C4-2B (cell line): ENCODE results near the gene EDAR.

Experiments
- H3K27ac ChIP-seq: fragments of 450-650 bp; 2 replicates; pipeline ENCODE4 v1.5.1; 2017
- ZFX ChIP-seq: fragments of 450-650 bp; IDR thresholded peaks from 2 replicates; pipeline ENCODE4 v1.6.1; 2017
- TF ChIP-seq, protein P1 (sequence below): fragments of 450-650 bp; conservative IDR thresholded peaks from 2 replicates; pipeline ENCODE4 v1.5.1; 2017; ENCODE audit warnings: mild to moderate bottlenecking

The EDAR gene

DNA sequence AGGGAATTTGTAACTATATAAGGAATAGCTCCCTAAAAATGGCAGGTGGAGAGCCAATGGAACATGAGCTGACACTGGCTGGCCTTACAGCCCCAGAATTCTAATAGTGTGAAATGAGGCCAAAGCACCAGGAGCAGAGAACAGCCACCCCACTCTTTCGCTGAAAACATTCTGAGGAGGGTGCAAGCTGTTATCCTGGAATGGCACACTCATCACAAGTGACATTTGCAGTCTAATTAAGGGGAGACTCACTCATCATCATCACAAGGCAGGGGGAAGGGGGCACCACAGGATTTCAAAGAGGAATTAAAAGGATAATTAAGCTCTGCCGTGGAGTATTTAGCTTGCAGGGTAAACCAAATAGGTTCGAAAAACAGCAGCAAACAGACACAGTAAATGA, 94.3 kb downstream of the EDAR start:
- H3K27ac ChIP-seq = no peak overlapping the region
- no peak for TF ChIP-seq ZFX
- TF ChIP-seq, protein P1, sequence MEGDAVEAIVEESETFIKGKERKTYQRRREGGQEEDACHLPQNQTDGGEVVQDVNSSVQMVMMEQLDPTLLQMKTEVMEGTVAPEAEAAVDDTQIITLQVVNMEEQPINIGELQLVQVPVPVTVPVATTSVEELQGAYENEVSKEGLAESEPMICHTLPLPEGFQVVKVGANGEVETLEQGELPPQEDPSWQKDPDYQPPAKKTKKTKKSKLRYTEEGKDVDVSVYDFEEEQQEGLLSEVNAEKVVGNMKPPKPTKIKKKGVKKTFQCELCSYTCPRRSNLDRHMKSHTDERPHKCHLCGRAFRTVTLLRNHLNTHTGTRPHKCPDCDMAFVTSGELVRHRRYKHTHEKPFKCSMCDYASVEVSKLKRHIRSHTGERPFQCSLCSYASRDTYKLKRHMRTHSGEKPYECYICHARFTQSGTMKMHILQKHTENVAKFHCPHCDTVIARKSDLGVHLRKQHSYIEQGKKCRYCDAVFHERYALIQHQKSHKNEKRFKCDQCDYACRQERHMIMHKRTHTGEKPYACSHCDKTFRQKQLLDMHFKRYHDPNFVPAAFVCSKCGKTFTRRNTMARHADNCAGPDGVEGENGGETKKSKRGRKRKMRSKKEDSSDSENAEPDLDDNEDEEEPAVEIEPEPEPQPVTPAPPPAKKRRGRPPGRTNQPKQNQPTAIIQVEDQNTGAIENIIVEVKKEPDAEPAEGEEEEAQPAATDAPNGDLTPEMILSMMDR = no peak

DNA sequence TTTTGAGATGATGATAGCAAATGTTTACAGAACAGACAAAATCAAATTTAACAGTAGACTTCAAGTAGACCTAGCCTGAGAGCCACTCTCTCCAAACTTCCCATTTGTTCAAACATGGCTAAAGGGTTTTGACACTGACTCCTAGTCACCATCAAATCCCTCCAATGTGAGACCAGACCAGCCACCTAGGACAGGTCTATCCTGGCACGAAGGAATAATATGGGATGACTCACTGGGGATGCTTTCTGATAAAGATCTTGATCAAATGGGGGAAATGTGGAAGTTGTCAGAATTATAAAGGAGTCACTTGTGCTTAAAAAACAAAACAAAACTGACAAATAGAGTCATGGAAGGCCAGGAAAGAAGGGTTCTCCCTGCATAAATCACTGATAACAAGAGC, 95.7 kb downstream of the EDAR start:
- no peak overlapping the region for H3K27ac ChIP-seq
- TF ChIP-seq, protein P1 = no peak
- TF ChIP-seq ZFX = no peak

DNA sequence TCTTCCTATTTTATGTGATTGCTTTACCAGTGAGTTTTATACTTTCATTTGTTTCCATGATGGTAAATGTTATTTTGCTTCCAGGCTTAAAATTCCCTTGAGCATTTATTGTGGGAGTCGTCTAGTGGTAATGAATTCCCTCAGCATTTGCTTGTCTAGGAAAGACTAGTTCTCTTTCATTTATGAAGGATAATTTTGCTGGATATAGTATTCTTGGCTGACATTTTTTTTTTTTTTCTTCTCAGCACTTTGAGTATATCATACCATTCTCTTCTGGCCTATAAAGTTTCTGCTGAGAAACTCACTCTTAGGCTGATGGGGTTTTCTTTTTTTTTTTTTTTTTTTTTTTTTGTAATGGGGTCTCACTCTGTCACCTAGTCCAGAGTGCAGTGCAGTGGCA, 99.1 kb downstream of the EDAR start:
- no peak overlapping the region for H3K27ac ChIP-seq
- TF ChIP-seq, protein P1 = no peak
- no peak for TF ChIP-seq ZFX

DNA sequence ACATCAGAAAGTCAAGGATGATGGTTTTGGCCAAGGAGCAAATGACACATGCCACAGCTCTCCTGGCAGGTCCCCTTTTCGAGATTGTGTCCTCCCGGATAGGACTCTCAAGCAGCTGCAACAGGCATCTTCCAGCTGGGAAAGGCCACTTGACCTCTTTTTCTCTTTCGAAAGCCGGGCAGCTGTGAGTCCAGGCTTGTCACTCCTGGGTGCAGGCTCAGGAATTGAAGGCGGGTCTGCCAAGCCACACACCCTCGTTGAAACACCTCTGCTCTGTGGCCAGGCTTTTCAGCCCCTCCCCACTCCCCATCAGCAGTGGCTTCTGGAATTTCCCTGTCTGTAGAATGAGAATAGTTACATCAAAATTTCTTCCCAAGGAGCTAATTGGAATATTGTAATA, 104.4 kb downstream of the EDAR start:
- TF ChIP-seq, protein P1 = no peak
- no peak for TF ChIP-seq ZFX
- H3K27ac ChIP-seq = no peak overlapping the region

DNA sequence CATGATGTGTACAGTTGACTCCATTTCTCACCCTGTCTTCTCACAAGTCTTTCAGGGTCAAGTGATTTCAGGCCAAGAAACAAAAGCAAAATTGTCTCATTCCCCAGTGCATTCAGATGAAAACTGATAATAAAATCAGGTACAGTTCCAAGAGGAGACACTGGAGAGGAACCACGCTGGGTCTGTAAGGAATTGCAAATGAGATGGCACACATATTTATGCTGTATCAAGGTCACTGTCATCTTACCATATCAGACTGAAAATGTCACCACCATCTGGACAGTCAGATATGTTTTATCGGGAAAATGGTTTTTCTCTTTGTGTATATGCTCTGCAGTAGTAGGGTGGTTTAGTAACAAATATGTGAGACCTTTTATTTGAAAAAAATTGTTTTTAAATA, 110.7 kb downstream of the EDAR start:
- TF ChIP-seq, protein P1 = no peak
- no peak for TF ChIP-seq ZFX
- no peak overlapping the region for H3K27ac ChIP-seq

DNA sequence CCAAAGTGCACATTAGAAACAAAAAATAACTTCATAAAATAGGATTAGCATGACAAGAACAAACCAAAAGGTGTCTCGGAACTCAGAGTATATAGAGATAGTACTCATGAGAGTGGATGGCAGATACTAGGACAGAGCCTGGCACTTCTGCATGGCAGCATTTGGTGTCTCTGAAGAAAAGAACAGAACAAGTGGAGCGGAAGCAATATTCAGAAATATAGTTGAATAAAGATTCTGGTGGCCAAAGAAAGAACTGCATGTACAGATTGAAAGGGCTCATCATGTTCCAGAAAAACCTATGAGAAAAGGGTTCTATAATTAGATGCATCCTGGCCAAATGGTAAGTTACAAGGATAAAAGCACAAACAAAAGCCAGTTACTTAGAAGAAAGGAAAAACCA, 111.5 kb downstream of the EDAR start:
- no peak overlapping the region for H3K27ac ChIP-seq
- no peak for TF ChIP-seq ZFX
- TF ChIP-seq, protein P1 = no peak; the same call in 1 of the 2 replicates

DNA sequence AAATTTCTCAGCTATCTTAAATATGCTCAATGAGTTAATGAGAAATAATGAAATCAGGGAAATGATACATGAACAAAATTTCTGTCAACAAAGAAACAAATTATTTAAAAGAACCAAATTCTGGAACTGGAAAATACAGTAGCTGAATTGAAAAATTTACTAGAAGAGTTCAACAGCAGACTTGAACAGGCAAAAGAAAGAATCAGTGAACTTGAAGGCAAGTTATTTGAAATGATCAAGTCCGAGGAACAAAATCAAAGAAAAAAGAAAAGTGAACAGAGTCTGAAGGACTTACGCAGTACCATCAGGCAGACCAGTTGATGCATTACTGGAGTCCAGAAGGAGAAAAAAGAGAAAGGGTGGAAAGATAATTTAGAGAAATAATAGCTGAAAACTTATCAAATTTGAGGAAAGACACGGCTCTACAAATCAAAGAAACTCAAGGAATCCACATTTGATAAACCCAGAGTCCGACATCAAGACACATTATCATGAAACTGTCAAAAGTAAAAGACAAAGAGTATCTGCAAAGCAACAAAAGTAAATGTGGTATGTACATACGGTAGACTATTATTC, 118.9 kb downstream of the EDAR start:
- TF ChIP-seq ZFX = no peak
- TF ChIP-seq, protein P1 = no peak
- no peak overlapping the region for H3K27ac ChIP-seq
